Measurements from ENCODE around the gene CALN1. TPM values are rescaled to one million over a fixed set of nuclear protein-coding genes. Genes with fewer than 3 reads are reported as not detected.

The CALN1 gene
- total and polyA plus RNA-seq, 2 of the 8 experiments (the other 6 are each of a cell fraction or from before 2014, with no cell fraction given), result 6.4 to 15.2 TPM

DNA sequence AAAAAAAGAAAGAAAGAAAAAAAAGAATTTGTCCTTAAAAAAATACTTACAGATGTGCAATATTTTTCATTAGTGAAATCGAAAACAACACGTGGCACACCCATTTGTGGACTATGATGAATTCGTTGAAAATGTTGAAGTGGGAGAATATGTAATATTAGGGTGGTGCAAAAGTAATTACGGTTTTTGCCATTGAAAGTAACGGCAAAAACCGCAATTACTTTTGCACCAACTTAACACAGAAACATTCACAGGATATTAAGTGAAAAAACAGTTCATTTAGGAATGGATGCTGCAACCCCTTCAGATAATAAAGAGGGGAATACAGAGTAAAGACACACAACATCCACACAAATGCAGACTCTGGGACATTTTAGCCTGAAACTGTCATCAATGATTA, 96.0 kb downstream of the CALN1 start (continued):
- TF ChIP-seq, protein P1, sequence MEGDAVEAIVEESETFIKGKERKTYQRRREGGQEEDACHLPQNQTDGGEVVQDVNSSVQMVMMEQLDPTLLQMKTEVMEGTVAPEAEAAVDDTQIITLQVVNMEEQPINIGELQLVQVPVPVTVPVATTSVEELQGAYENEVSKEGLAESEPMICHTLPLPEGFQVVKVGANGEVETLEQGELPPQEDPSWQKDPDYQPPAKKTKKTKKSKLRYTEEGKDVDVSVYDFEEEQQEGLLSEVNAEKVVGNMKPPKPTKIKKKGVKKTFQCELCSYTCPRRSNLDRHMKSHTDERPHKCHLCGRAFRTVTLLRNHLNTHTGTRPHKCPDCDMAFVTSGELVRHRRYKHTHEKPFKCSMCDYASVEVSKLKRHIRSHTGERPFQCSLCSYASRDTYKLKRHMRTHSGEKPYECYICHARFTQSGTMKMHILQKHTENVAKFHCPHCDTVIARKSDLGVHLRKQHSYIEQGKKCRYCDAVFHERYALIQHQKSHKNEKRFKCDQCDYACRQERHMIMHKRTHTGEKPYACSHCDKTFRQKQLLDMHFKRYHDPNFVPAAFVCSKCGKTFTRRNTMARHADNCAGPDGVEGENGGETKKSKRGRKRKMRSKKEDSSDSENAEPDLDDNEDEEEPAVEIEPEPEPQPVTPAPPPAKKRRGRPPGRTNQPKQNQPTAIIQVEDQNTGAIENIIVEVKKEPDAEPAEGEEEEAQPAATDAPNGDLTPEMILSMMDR (IDR thresholded peaks at IDR 0.05; ENCODE audit: control extremely low read depth in 1 of 3, insufficient read depth in 1 of 3, low read depth in 1 of 3, low read length in 3 of 3), result no peak

Data from H1 (cell line).